ENCODE results near the gene HLA-DQB1.
"Not testable (repeated sequence)": the region's sequence is repeated elsewhere in the genome, so short reads cannot be mapped to it uniquely, and the experiment has no call there.

The HLA-DQB1 gene

DNA sequence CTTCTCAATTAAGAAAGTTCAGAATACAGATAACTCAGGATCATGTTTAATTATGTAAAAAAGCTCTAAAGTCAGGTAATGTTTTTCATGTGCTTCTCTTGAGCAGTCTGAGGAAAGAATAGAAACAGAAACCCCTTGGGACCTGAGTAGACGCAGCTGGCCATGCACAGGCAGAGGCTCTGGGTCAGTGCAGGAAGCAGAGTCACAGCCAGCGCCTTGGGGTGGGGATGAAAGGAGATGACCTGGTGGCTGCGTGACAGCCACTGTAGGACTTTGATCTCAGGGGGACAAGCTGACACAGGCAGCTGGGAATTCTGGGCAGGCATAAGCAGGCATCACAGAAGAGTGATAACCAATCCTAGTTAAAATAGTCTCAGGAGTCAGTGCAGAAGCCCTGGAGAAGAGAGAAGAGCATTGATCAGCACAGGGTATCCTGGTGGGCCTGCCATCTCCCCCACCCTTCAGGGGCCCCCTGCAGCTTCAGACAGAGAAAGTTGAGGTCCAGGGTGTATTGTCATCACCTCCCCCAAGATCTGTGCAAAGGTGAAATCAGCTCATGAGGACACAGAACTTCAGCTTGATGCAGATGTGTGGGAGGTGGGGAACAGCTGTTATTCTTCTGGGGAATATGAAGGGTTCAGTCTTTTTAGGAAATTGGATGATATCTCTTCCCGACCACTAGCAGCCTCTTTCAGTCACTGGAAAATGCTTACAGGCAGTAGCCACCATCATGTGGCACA lies 6.4 kb downstream of the HLA-DQB1 start:
- DNase-seq = no peak

DNA sequence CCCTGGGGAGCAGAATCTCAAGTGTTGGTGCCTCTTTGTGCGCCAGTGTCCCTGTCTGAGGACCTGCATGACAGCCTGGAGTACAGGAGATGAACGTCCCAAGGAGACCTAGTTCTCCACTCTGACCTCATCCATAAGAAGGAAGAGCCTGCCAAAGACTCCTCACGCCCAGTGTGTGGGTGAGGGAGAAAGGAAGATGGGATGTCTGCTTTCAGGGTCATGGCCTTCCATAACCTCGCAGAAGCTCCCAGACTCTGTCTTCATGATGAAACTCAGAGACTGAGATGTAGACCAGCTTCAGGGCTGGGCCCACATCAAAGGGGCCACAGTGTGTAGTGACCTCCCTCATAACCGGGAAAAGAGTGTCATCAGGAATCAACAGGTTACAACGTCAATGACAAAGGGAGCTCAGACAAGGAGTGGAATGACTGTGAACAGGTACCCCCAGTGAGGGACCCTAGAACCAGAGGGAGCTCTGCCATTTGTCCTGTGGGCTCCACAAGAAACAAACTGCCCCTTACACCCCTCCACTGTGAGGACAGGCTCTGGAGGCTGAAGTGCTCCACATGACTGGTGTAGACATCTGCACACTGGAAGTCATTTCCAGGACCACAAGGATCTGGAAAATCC lies 8.1 kb downstream of the HLA-DQB1 start:
- DNase-seq = no peak

DNA sequence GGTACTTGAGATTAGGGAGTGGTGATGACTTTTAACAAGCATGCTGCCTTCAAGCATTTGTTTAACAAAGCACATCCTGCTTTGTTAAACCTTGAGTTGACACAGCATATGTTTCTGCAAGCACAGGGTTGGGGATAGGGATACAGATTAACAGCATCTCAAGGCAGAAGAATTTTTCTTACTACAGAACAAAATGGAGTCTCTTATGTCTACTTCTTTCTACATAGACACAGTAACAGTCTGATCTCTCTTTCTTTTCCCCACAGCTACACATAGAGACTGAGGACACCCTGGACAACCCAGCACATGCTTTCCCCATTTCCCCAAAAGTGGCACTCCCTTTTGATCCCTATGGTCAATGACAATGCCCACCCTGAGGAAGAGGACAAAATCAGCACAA lies 8.6 kb downstream of the HLA-DQB1 start:
- DNase-seq = not testable (repeated sequence)

DNA sequence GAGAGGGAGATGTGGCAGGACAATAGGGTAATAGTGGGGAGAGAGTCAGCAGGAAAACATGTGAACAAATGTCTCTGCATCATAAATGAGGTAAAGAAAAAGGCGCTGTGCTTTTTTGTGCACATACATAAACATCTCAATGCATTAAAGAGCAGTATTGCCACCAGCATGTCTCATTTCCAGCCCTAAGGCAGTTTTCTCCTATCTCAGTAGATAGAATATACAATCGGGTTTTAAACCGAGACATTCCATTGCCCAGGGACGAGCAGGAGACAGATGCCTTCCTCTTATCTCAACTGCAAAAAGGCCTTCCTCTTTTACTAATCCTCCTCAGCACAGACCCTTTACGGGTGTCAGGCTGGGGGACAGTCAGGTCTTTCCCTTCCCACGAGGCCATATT lies 9.1 kb downstream of the HLA-DQB1 start:
- DNase-seq = not testable (repeated sequence)

DNA sequence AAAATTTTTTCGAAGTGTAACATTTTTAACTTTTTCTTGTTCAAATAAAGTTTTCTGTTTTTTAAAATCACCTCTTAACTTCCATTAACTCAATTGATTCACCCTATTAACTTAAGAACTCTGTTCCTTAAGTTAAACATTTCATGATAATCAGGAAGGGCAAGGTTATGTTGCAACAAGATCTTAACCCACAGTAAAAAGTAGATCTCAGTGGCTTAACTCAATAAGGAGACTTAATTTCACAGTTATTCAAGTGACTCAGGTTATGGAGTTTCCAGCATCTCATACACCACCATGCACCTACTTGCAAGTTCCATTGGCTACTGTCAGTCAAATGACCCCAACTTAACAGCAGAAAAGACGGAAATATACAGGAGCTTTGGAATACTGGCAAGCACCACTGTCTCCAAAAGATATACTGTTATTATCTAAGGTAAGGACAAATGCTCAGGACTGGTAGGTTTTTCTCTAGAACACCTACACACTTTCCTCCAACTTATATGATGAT lies 11.2 kb downstream of the HLA-DQB1 start:
- no peak for DNase-seq

DNA sequence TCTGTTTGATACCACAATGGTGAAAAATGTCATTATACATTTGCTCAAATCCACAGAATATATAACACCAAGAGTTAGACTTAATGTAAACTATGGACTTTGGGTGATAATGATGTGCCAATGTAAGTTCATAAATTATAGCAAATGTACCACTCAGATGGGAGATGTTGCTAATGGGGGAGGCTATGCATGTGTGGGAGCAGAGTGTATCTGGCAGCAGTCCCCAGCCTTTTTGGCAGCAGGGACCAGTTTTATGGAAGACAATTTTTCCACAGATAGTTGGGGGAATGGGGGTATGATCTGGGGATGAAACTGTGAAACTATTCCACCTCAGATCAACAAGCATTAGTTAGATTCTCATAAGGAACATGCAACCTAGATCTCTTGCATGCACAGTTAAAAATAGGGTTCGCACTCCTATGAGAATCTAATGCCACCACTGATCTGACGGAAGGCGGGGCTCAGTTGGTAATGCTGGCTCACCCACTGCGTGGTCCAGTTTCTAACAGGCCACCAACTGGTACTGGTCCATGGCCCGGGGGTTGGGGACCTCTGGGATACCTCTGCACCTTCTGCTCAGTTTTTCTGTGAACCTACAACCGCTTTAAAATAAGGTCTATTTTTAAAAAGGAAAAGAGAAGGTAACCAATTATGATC lies 21.3 kb downstream of the HLA-DQB1 start:
- DNase-seq = no peak

DNA sequence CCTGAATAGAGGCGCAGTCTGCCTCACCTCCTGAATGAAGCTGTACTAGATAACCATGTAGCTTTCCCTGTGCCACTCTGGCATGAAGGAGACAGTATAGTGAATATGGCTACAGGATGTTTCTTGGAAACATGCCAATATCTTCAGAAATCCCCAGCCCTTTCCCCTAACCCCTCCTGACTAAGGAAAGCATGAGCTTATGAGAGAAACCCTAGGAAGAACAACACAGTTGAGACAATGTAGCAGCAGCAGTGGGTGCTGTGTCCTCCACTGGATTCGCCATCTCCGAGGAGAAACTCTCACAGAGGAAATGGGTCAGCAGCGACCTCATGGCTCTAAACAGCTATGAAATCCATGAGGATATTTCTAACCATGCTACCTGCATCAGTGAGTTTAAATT lies 22.6 kb downstream of the HLA-DQB1 start:
- DNase-seq = no peak

DNA sequence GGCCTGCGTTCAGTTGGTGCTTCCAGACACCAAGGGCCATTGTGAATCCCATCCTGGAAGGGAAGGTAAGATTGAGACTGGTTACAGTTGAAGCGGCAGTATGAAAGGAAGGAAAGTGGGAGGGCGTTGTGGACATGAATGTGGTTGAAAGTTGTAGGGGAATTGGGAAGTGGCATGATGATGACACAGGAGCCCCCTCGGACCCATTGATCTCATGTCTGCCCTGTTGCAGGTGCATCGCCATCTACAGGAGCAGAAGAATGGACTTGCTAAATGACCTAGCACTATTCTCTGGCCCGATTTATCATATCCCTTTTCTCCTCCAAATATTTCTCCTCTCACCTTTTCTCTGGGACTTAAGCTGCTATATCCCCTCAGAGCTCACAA lies 23.7 kb downstream of the HLA-DQB1 start:
- DNase-seq = no peak

DNA sequence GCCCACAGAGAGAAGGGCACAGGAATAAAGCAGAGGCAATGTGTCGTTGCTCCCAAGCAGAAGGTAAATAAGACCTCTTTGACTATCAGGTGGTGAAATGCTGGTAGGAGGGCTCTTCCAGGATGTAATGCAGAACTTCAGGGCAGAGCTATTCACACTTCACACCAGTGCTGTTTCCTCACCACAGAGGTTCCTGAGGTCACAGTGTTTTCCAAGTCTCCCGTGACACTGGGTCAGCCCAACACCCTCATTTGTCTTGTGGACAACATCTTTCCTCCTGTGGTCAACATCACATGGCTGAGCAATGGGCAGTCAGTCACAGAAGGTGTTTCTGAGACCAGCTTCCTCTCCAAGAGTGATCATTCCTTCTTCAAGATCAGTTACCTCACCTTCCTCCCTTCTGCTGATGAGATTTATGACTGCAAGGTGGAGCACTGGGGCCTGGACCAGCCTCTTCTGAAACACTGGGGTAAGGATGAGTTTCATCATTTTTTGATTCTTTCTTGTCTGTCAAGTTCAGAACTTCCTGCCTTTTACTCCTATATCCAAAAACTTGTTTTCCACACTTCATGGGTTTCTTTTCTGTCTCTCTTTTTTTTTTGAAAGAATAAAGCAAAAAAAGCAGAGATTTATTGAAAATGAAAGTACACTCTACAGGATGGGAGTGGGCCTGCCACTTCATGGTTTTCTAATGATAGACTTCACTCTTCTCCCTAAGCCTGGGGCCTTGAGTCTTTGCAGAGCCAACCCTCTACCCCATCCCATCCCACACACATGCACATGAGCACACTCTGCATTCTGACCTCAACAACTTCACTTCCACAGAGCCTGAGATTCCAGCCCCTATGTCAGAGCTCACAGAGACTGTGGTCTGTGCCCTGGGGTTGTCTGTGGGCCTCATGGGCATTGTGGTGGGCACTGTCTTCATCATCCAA lies 24.4 kb downstream of the HLA-DQB1 start:
- not testable (repeated sequence) for DNase-seq

DNA sequence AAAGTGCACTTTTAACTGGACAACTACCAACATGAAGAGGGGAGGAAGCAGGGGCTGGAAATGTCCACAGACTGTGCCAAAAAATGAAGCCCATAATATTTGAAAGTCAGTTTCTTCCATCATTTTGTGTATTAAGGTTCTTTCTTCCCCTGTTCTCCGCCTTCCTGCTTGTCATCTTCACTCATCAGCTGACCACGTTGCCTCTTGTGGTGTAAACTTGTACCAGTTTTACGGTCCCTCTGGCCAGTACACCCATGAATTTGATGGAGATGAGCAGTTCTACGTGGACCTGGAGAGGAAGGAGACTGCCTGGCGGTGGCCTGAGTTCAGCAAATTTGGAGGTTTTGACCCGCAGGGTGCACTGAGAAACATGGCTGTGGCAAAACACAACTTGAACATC lies 25.3 kb downstream of the HLA-DQB1 start:
- DNase-seq = no peak

DNA sequence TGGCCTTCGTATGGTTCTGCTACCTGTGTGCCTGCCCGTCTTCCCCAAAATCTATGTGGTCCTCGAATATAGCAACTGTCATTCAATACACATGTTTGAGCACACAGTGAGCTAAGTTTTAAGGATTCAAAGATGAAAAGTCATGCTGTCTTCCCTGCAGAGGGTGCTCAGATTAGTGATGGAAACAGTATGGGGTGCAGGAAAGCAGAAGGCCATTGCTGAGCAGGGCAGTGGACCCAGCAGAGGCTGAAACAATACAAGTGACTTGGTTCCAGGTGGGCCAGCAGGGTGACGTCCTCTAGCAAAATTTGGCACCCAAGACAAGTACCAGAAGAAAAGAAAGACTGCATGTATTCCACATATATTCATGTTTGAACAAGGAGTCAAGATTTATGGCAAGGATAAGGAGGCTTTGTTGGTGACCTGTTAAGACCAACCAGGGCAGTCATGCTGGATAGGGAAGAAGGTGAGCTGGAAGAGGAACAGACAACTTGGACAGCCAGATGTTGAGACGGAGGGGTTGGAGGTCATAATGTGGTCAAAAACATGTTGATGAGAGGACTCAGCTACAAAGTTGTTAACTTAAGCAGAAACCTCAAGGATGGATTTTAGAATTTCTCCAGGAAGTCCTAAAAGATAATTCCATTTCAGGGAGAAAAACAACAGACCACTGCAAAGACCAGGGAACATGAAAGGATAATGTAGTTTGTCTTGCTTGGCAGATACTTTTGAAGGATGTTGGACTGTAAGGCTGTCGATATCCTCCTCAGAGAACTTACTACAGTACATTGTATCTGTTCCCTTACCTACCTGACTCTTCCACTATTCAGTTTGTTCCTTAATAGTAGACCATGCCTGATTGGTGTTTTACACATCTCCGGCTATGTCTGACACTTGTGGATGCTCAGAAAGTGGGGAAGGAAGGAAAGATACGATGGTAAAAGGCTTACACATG lies 26.7 kb downstream of the HLA-DQB1 start:
- DNase-seq = no peak

DNA sequence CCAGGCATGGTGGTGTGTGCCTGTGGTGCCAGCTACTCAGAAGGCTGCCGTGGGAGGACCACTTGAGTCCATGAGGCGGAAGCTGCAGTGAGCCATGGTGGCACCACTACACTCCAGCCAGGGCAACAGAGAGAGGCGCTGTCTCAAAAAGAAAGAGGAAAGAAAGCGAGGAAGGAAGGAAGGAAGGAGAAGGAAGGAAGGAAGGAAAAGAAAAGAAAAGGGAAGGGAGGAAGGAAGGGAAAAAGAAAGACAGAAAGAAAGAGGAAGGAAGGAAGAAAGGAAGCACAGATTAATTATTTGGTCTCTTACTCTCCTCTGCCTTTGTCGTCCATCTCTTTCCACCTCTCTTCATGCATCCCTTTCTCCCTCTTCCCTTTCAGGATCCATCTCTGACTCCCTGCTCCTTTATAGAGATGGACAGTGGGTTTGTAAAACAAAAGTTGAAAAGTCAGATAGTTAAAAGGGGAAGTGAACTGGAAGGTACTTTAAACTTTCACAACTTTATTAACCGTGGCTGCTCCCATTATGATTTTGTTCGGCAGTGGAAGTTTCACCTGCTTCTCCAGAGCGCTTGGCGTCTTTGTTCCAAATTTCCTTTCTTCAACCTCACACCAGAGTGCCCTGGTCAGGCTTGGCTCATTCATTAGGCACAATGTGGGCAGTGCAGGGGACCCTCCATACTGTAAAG lies 27.8 kb downstream of the HLA-DQB1 start:
- DNase-seq = no peak

DNA sequence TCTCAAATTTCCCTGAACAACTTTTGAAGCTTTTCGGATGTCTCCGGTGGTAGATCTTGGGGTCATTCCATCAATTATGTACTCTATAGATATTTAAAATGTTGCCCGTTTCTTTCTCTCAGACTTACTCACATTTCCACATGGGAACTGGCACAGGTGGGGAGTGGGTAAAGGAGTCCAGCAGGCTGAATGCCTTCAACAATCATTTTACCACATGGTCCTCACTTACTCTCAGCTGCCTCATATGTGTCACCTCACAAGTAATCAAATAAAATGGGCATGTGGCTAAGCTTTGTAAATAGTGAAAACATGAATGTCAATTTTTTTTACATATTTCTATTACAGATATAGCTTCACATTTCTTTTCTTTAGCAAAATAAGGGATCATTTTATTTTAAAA lies 28.6 kb downstream of the HLA-DQB1 start:
- DNase-seq = no peak

DNA sequence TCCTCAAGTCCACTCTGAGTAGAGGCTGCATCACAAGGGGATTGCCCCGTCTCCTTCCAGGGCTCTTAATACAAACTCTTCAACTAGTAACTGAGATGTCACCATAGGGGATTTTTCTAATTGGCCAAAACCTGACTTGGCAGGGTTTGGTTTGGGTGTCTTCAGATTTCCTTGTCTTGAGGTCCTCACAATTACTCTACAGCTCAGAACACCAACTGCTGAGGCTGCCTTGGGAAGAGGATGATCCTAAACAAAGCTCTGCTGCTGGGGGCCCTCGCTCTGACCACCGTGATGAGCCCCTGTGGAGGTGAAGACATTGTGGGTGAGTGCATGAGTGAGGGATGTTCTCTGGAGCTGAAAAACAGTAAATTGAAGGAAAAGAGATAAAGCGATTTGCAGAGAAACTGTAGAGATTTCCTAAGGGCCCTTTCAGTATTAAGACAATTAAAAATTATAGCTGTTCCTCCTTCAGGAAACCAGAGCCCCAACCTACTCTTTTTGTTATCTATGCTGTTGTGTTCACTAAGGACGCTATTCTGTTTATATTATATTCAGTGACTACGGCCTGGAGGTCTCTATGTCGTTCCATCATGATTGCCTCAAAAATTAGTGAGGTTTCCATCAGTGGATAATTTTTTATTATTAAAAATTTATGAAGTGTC lies 29.1 kb downstream of the HLA-DQB1 start, which contains the start of gene HLA-DQA1:
Gene HLA-DQA1, plus strand, starts transcription at position 188 of the 662 bp plus-strand sequence. Its CDS starts 53 bp downstream, at position 241.
- DNase-seq = no peak

DNA sequence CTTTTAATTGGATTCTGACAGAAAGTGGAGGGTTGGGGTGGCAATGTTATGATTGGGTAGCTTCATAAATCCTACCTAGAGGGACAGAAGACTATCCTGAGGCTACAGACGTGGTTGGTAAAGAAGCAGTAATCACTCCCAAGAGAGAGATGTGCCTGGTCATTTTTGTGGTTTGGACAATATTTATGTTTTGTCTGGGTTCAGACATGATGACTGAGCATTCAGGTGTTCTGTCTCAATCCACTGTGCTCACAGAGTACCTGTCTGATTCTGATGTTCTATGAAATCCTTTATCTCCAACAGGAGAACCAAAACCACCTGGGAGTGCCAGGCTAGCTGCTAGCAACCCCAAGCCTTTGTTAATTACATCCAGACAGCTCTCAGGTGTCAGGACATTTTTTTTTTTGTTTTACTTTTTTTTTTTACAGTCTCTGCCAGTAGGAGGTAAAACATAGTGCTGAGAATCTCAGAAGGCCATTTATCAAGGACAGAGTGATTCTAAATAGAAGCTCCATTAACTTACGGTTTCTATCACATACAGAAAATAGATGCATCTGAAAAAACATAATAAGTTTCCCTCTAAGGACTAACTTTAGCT lies 30.8 kb downstream of the HLA-DQB1 start:
- DNase-seq = no peak

DNA sequence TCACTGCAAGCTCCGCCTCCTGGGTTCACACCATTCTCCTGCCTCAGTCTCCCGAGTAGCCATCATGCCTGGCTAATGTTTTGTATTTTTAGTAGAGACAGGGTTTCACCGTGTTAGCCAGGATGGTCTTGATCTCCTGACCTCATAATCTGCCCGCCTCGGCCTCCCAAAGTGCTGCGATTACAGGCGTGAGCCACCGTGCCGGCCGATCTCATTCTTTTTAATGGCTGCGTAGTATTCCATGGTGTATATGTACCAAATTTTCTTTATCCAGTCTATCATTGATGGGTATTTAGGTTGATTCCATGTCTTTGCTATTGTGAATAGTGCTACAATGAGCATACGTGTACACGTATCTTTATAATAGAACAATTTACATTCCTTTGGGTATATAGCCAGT lies 36.7 kb downstream of the HLA-DQB1 start:
- DNase-seq = not testable (repeated sequence)

DNA sequence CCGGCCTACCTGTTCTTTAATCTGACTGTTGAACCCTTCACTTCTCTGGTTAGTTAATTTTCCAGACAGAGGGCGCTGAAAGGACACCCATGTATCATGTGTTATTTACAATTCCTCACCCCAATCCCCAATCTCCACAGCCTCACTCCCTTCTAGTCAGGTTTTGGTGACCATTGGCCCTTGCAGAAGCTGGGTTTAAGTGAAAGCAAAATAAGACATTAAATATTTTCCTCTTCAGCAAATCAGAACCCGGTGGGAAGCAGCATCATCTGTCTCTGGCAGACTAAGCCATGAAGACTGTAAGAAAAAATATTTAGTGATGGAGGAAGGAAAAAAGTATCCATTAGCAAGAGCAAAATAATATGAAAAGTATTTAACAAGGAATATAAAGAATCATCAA lies 38.6 kb downstream of the HLA-DQB1 start:
- DNase-seq = no peak

DNA sequence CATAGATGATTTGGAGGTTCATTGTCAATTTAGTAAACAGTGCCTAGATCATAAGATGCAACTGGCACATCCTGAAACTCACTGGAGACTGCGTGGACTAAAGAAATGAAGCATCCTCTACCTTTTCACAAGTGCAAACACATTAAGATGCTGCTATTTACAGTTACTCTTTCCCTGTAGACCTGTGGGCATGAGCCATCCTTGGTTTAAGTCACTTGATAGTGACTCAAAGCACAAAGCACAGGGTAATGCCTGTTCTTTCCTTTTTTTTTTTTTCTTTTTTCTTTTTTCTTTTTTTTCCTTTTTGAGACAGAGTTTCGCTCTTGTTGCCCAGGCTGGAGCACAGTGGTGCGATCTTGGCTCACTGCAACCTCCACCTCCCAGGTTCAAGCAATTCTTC lies 39.2 kb downstream of the HLA-DQB1 start:
- no peak for DNase-seq

DNA sequence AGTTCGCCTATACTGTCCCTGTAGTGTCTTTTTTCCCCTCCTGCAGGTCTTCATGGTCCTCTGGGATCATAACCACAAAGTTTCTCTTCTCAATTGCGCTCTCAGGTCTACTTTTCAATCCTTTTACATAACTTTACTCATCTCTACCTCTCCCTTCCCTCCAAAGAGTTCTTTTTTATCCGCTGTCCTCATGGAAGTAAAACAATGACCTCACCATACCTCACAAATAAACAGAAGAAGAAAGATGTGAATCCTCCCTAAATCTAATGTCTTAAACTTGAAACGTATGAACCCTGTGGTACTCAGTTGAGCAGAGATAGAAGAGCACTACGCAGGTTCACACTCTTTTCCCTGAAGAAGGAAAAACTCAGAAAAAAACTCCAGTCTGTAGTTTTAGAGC lies 41.3 kb downstream of the HLA-DQB1 start:
- DNase-seq = no peak

DNA sequence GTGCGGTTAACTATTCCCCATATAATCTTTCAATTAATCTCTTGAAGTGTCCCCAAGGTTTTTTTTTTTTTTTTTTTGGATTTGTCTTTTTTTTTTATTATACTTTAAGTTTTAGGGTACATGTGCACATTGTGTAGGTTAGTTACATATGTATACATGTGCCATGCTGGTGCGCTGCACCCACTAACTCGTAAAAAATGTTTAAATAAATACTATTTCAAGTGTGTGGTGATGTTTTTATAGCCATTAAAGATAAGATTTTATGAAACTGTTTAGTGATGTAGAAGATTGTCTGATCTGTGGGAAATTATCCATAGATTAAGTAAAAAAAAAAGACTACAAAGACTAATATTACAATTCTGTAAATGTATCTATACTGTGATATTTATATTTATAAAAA lies 41.9 kb downstream of the HLA-DQB1 start:
- DNase-seq = no peak
